Nephron progenitor cell (in vitro differentiated cells): ENCODE data around the gene ZCWPW2.

Source experiments
- DNase-seq: peaks from one replicate; pipeline ENCODE4 v3.0.0; 2021
- H3K27ac Mint-ChIP-seq: 2 replicates; pipeline ENCODE4 v1.8.0; 2021; ENCODE audit warnings: mild to moderate bottlenecking, moderate library complexity, mixed read lengths
- H3K27me3 Mint-ChIP-seq: 2 replicates; pipeline ENCODE4 v1.8.0; 2021; ENCODE audit warnings: mild to moderate bottlenecking, low read depth, mixed read lengths; ENCODE audit not compliant: poor library complexity
- H3K36me3 Mint-ChIP-seq: 2 replicates; pipeline ENCODE4 v1.8.0; 2021; ENCODE audit warnings: low read depth, mixed read lengths
- H3K4me1 Mint-ChIP-seq: 2 replicates; pipeline ENCODE4 v1.8.0; 2021; ENCODE audit warnings: mixed read lengths
- H3K4me3 Mint-ChIP-seq: 2 replicates; pipeline ENCODE4 v1.8.0; 2021; ENCODE audit warnings: mild to moderate bottlenecking, moderate library complexity, mixed read lengths
- H3K9me3 Mint-ChIP-seq: 2 replicates; pipeline ENCODE4 v1.8.0; 2021; ENCODE audit warnings: mild to moderate bottlenecking, moderate library complexity, mixed read lengths
- TF ChIP-seq, protein P1 (sequence below): fragments of 200-600 bp; sonication (generic); IDR thresholded peaks from 2 replicates; pipeline ENCODE4 v1.5.0; 2021; ENCODE audit warnings: antibody characterized with exemption

The ZCWPW2 gene, protein sequence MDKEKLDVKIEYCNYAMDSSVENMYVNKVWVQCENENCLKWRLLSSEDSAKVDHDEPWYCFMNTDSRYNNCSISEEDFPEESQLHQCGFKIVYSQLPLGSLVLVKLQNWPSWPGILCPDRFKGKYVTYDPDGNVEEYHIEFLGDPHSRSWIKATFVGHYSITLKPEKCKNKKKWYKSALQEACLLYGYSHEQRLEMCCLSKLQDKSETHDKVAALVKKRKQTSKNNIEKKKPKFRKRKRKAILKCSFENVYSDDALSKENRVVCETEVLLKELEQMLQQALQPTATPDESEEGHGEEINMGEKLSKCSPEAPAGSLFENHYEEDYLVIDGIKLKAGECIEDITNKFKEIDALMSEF

DNA sequence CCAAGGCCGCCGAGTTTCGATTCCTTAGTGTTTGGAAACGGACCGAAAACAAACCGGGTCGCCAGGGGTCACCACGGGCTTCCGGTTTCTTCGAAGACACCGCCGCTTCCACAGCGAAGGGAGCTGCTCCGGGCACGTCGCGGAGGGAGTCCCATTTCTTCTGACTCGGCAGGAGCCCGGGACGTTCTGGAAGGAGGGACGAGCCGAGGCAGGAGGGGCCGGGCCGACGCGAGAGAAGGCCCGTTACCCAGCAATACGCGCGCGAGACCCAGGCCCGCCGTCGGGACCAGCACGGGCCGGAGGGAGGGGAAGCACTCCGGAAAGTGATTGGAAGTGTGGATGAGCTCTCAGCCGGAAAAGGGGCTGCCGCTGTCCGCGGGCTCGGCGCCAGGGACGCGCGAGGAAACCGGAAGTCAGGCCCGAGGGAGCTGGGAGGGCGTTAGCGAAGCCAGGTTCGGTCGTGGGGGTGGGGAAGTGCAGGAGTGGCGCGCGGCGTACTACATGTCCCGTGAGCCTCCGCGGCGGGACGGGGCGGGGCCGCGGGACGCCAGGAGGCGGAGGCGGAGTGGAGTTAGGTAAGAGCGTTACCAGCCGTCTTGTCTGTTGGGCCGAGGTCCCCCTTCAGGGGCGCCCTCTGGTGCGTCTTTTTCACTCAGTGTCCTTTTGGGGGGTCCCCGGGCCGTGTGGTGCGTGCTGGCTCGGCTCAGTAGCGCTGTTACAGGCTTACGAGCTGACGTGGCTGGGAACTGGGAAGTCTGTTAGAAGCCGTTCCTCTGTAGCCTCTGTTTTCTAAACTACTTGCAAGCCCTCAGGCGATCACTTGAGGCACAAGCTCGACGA is at the start of gene ZCWPW2, which contains the start of gene AZI2:
ZCWPW2 (plus strand) TSS at position 93 of the 840 bp plus-strand sequence. CDS start 64,348 bp downstream, outside the sequence.
AZI2 (minus strand) TSS at position 196 of the 840 bp plus-strand sequence. CDS start 8,207 bp downstream, outside the sequence.
- Mint-ChIP-seq H3K4me3 (peak within 1 kb of the TSS; percentile 97), H3K27ac (peak within 1 kb of the TSS; percentile 99), H3K9me3 (peaks cover 35% of the 10 kb centered on the region), H3K4me1 (peaks cover 45% of the 10 kb centered on the region), H3K27me3 (no peaks in the 10 kb centered on the region), H3K36me3 (peaks cover 44% of the 10 kb centered on the region)
- TF ChIP-seq, protein P1, sequence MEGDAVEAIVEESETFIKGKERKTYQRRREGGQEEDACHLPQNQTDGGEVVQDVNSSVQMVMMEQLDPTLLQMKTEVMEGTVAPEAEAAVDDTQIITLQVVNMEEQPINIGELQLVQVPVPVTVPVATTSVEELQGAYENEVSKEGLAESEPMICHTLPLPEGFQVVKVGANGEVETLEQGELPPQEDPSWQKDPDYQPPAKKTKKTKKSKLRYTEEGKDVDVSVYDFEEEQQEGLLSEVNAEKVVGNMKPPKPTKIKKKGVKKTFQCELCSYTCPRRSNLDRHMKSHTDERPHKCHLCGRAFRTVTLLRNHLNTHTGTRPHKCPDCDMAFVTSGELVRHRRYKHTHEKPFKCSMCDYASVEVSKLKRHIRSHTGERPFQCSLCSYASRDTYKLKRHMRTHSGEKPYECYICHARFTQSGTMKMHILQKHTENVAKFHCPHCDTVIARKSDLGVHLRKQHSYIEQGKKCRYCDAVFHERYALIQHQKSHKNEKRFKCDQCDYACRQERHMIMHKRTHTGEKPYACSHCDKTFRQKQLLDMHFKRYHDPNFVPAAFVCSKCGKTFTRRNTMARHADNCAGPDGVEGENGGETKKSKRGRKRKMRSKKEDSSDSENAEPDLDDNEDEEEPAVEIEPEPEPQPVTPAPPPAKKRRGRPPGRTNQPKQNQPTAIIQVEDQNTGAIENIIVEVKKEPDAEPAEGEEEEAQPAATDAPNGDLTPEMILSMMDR, result no peak
- peak; percentile 94 for DNase-seq

DNA sequence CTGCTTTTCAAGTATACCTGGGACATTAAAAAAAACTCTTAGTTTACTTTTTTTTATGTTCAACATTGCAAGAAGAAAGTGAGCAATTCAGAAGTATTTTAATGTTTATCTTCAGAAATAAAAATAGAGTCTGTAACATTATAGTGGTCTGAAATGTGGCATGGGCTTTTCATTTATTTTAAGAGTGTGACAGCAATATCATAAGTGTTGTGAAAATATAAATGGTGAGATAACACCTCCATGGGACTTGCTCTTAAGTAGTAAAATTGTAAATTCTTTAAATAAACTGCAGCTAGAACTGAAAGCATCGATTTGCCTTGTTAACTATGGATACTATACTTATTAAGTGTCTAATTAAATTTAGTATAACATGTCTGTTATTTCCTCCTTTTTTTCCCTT is 48.8 kb upstream of the ZCWPW2 start:
- Mint-ChIP-seq H3K27ac (no peak overlapping the region), H3K4me1 (no peaks in the 10 kb centered on the region), H3K9me3 (no peaks in the 10 kb centered on the region), H3K36me3 (peaks cover 17% of the 10 kb centered on the region), H3K4me3 (no peak overlapping the region), H3K27me3 (no peaks in the 10 kb centered on the region)
- TF ChIP-seq, protein P1, result no peak
- no peak for DNase-seq

DNA sequence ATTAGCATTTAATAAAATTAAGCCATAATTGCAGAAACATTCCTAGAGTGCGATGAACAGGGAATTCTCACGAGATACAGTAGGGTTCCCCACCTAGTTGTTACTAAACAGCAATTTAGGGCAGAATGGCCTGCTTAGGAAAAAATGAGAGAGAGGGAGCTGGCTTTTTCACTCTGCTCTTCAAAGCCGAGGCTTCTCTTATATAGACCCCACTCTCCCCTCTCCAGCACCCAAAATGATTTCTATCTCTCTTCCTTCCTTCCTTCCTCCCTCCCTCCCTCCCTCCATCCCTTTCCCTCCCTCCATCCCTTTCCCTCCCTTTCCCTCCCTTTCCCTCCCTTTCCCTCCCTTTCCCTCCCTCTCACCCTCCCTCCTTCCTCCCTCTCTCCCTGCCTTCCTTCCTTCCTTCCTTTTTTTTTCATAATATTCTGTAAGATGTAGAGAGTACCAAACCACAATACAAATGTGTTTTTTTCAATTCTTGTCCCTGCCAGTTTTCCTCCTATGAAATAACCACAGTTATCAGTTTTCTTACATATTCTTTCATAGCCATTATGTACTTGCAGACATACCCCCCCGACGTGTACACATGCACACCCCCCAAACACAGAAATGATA is 48.1 kb upstream of the ZCWPW2 start:
- TF ChIP-seq, protein P1, result no peak
- Mint-ChIP-seq H3K4me1 (no peaks in the 10 kb centered on the region), H3K27me3 (no peaks in the 10 kb centered on the region), H3K9me3 (no peaks in the 10 kb centered on the region), H3K27ac (peak overlapping the region; percentile 20), H3K36me3 (peaks cover 16% of the 10 kb centered on the region), H3K4me3 (no peak overlapping the region)
- DNase-seq, result no peak

DNA sequence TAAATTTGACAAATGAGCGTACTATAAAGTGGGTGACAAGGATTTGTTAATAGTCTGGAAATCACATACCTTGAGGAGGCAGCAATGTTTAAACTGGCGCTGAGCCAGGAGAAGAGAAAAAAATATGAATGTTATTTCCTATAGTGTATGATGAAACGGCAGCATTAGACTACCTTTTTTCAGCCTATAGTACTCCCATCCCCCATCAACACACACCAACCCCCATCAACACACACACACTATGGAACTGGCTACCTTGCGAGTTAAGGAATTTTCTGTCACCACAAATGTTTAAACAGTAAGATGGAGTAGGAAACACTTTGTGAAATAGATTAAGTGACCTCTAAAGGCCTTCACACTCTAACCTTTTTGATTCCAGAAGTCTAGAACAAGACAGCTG is 46.8 kb upstream of the ZCWPW2 start:
- H3K4me1 Mint-ChIP-seq, result no peaks in the 10 kb centered on the region
- DNase-seq, result no peak
- TF ChIP-seq, protein P1, result no peak
- H3K27me3 Mint-ChIP-seq, result no peaks in the 10 kb centered on the region
- no peaks in the 10 kb centered on the region for H3K9me3 Mint-ChIP-seq
- H3K36me3 Mint-ChIP-seq, result peaks cover 22% of the 10 kb centered on the region
- H3K27ac Mint-ChIP-seq, result no peak overlapping the region
- H3K4me3 Mint-ChIP-seq, result no peak overlapping the region

DNA sequence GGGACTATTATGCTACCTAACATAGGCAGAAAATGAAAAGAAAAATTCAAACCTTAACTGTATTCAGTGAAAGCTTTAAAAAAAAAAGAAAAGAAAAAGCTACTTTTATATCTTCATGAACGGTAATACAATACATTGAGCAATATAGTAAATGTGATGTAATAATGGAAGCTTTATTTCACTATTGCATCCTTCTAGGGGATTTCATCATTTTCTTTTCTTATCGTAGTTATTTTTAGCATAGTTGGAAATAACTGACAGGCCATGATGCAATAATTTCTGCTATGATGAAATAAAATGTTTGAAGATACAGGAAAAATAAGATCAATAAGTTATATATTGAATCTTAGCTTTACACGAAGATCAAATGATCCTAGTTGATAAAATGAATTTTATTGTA is 40.3 kb upstream of the ZCWPW2 start:
- no peak overlapping the region for H3K27ac Mint-ChIP-seq
- no peaks in the 10 kb centered on the region for H3K9me3 Mint-ChIP-seq
- H3K4me3 Mint-ChIP-seq, result no peak overlapping the region
- no peaks in the 10 kb centered on the region for H3K4me1 Mint-ChIP-seq
- TF ChIP-seq, protein P1, result no peak
- no peak for DNase-seq
- H3K27me3 Mint-ChIP-seq, result no peaks in the 10 kb centered on the region
- H3K36me3 Mint-ChIP-seq, result peaks cover 20% of the 10 kb centered on the region
